Dermis microvascular lymphatic vessel endothelial cell (primary cell): ENCODE measurements around the gene PTGR3. TPM values are rescaled to one million over a fixed set of nuclear protein-coding genes. Genes with fewer than 3 reads are reported as not detected.

Experiments
- DNase-seq, 2 donors: peaks; one replicate each; pipeline versions ENCODE4 v3.0.0 to v3.0.0-alpha.2; 2010; ENCODE audit warnings: low read depth in 2 of 2
- total RNA-seq: library from RNA; depleted of rRNA; stranded (reverse); fragments of >200 nt; gene quantifications from 2 replicates; pipeline ENCODE4 v1.2.1, GENCODE V29; 2014

PTGR3 gene
- total RNA-seq, 1 donor from 2014 or later = 9.1 TPM

DNA sequence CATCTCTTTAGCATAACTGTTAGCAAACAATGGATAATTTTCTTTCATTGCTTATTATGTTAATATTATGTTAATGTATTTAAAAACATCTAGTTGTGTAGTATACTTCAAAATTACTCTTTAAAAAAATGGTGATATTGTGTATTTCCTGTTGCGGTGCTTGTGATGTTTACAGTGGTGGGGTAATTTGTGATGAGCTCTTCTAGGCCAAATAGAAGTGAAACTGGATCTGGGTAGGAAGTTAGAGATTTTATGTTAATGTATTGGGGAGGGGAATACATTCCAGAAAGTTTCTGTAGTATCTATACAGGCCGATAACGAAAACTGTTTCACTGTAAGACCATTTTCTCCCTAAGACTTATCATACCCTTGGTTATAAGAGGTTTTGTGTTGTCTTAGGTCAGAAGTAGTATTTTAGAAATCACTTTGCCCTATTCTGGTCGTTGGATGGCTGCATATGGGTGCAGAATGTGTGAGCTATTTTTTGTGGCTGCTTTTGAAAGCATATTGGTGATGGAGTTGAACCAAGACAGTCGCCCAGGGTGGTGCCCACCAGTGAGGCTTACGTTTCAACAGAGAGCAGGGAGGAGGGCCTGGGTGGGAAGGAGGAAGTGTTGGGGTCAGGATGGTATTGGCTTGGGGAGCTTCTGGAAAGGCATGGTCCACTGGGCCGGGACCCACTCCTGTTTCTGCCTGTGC, 7.4 kb upstream of the PTGR3 start:
- DNase-seq = no peak

- no peak for DNase-seq
These were observed 6.7 kb upstream of the PTGR3 start for GRCh38 chr18:75215663-75216062.

DNA sequence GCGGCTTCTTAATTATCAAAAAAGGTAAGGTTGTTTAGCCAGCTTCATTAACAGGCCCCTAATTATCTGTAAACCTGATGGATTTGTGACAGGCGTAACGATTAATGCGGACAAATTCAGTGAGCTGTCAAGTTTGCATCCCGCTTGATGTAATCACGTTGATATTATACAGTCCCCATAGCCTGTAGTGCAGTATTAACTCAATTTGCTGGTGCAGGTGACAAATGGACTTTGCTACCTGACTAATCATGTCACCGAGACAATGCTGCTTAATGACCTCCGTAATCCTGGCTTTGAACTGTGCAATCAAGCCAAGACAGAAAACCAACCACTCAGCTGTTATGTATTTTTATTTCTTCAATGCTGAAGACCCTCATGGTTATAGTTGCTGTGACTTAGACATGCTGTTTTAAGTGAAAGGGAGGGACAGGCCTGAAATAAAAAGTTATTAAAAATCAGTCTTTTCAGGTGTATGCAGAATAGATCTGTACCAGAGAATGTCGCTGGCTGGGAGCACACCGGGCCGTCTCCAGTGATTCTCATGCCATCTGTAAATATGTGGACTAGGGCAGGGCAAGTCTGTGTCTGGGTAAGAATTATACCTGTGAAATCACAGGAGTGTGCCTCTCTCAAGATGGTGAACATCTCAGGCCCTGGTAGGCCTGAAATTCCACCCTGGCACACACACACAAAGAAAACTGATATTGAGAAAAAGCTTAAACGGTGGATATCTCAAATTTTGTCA, 6.0 kb upstream of the PTGR3 start:
- no peak for DNase-seq

DNA sequence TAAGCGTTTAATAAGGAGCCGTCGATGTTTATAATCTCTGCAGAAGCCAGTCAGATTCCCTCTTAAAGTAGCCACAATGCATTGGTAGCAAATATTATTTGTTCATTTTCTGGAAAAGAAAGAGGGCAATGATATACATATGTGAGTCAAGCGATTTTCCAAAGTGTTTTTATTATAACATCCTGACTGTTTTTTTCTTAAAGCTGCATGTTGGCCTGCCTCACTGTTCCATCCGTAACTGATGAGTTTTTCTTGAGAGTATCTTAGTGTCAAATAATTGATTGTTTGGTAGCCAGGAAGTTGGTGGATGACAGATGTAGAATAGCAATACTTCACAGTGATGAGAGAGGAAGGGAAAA, 5.4 kb upstream of the PTGR3 start:
- DNase-seq = peak in 1 of 2 donors; percentile 33

DNA sequence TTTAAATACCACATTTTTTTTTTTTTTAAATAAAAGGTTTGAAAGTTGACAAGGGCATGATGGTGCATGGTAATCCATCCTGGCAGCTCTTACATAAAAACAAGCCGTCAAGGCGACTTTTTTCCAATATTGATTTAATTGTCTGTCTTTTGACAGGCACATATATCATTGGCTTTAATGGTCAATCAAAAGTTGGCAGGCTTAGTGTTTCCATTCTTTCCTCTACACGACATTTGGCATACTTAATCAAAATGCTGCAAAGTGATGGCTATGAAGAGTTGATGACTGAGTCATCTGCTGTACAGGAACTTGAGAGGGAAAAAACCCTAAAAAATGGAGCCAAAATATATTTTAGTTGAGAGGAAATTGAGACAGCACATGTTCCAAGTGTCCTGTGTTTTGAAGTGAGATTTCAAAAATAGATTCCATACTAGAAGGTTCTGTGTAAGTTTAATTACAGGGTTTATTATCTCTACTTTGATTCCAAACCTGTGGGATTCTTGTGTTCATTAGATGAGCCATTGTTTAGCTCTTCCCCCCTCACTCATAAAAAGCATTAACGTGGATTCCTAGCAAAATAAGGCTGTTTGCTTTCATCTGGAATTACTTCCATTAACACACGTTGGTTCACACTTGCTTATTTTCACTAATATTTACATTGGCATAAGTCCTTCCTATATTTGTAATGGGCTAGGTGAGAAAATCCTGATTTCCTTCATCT, 4.8 kb upstream of the PTGR3 start:
- DNase-seq = peak; percentile 96 to 97

DNA sequence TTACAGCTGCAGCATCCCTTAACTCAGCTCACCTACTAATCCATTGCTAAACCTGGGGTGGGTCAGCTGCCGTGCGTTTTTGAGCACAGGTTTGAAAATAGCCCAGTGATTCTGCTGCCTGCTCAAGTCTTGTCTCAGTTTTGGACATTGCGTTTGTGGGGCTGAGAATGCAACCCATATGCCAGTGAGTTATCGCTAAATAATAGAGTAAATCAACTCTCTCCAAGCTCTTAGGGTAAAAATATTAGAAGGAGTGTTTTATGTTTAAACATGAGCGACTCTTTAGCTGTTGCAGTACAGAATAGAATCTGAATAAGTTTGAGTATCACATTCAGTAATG, 3.8 kb upstream of the PTGR3 start:
- no peak for DNase-seq

DNA sequence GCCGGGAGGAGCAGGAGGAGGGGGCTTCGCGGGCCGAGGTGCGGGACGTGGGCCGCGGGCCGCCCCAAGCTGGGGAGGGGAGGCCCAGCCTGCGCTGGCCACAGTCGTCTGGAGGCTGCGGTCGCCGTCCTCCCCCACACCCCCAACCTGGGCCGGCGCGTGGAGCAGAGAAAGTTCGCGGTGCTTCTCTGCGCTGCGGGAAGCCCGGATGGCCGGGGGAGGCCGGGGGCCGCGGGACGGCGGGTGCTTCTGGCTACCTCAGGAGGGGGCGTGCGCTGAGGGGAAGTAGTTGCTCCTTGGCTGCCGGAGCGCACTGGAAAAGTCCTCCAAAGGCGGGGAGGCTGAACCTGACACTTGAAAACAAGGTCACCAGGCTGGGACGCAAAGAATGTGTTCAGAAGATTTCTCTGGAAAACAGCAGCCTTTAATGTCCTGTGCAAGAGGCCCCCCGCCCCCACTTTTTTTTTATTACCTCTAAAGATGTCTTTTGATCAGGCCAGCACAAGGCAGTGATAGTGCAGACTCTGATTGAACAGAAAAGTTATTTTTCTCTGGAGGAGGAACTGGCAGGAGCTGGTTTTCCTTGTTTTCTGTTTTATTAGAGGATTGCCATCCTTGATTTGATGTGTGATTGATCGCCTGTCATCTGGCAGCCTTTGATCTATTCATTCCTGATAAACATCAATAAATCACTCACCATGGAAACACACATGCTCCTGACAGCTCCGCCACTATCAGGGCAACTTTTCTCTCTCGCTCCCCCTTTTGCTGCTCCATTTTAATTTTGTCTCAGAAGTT, 3.2 kb upstream of the PTGR3 start:
- DNase-seq = peak in 1 of 2 donors; percentile 65

GRCh38 chr18:75211626-75211952, 2.6 kb upstream of the PTGR3 start:
- DNase-seq = no peak

DNA sequence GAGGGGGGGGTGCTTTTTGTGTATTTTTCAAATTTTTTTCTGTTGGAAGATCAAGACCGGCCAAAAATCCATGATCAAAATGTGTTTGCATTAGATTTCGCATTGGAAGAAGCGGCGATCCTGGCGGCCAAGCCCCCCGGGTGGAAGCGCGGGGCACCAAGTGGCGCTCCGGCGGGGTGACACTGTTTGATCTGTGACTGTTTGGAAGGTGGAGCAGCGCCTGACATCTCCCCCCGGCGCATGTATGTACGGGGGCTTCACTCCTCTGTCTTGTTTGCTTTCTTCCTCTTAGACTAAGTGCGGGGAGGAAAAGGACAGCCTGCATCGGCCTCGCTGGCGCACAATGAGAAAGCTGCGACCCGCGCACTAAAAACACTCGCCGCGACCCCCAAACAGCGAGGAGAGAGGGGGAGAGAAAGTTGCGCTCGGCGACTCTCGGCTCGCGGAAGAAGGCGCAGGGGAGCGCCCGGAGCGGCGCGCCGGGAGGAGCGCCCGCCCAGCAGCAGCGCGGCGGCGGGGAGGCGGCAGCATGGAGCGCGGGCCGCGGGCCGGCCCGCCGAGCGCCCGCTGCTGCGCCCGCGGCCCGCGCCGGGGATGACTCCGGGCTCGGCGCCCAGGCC, 2.2 kb upstream of the PTGR3 start:
- peak in 1 of 2 donors; percentile 26 for DNase-seq

- DNase-seq = peak; percentile 95
These were observed 1.5 kb upstream of the PTGR3 start, which contains the start of gene TSHZ1 for GRCh38 chr18:75210274-75211001. Gene TSHZ1 (plus strand): TSS chr18:75210797. CDS start chr18:75211877, 1,080 bp downstream.

- no peak for DNase-seq
These were observed 966 bp upstream of the PTGR3 start for GRCh38 chr18:75209951-75210258.

DNA sequence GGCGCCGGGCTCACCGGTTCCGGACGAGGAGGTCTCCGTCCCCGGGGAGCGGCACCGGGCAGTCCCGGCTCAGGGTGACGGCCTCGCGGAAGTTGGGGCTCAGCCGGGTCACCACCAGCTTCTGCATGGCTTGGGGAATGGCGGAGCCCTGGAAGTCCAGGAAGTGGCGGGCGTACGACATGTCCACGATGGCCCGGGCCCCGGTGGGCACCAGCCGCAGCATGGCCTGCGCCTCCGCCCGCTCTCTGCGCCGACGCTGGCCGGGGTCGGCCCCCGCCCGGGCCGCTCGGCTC, 157 bp downstream of the PTGR3 start:
- DNase-seq = no peak

DNA sequence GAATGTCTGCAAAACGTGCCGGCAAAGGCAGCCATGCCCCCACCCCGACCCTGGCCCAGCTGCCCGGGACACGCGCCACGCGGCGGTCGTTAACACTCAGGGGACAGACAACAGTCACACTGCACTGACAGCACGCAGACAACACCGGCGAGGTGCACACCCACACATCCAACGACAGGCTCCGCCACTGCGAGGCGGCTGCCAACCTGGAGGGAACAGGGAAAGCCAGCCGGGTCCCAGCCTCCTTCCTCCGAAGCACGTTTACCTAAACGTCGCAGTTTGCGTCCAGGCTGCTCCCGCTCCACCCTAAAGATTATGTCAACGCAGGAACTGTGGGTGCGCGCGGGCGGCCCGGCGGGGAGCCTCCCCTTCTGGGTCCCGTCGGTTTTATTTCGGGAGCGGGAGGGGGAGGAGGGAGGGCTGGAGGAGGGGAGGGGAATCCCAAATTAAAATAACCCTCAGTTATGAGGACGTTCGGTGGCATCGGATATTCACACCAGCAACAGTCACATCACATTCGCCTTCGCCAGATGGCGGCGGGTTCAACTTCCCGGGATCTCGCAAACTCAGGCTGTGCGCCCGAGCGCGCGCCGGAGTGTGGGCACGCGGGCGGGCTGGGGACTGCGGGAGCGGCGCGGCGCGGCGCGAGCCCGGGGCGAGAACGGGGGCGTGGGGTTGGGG, 644 bp downstream of the PTGR3 start:
- peak in 1 of 2 donors; percentile 55 for DNase-seq

GRCh38 chr18:75207310-75208154, 1.4 kb downstream of the PTGR3 start:
- DNase-seq = peak in 1 of 2 donors; percentile 45

GRCh38 chr18:75206452-75207309, 2.3 kb downstream of the PTGR3 start:
- DNase-seq = no peak

- DNase-seq = no peak
These were observed 3.3 kb downstream of the PTGR3 start for GRCh38 chr18:75205514-75206132.

DNA sequence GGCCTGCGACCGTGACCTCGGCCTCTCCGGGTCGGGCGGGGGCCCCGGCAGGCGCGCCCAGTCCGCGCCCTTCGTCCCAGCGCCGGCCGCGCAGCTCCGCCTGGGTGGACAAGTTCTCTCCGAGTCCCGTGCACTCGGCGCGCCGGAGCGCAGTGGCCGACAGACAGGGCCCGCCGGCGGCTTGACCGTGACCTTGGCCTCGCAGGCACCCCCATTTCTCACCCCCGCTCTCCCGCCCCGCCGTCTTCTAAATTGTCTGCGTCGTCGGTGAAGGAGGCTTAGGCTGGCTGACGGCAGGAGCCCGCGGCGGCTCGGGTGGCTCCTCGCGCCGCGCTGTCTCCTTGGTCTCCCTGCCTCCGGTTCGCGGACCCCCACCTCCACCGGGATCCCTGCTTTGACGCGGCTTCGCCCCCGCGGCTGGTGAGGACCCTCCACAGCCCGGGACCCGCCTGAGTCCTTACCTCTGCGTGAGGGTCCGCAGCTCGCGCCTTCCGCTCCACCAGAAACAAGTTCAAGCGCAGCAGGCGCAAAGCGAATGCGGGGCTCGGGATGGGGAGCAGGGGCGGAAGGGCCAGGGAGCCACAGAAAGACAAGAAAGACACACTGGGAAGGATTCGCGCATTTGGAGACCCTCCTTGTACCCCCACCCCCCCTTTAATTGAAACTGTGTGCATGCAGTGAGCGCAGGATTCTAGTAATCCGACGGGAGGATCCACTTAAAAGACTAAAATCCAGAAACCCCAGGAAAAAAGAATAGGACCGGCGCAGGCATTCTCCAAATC, 4.0 kb downstream of the PTGR3 start:
- no peak for DNase-seq
